ENCODE measurements around the gene U2AF2.

GRCh38 chr19:55654868-55655647, at the start of gene U2AF2:
- TF ChIP-seq EP300 (IDR thresholded peaks at IDR 0.05): no peak
- no peak for TF ChIP-seq CTCF (IDR thresholded peaks at IDR 0.05)

All from stomach (tissue), 4 donors.